Left colon (tissue), 2 donors: ENCODE measurements around the gene MOV10L1. TPM values are rescaled to one million over a fixed set of nuclear protein-coding genes. Genes with fewer than 3 reads are reported as not detected.

Source experiments
- ATAC-seq: fragments of 200-7000 bp; cut with Tn5 transposase; one replicate; pipeline ENCODE4 v1.9.1; 2020; ENCODE audit warnings: mild to moderate bottlenecking, moderate library complexity
- DNase-seq, 2 donors: peaks; one replicate each; pipeline ENCODE4 v3.0.0-alpha.2; 2020
- intact Hi-C, 2 donors: fragments of 100-400 bp; cut with DNase I in 1 of 2; cut with micrococcal nuclease in 1 of 2; formaldehyde crosslinking; loops; one replicate each; pipeline versions ENCODE4 v1.11.2 to v1.14.0; 2022; cut with DNase I, micrococcal nuclease
- total RNA-seq, 2 donors: library from RNA; stranded (reverse); fragmentation: NEBNext Ultra II Directional; extraction: Animal tissue kit (Norgen Biotek cat#: 25700); gene quantifications; one replicate each; pipeline ENCODE4 v1.2.1, GENCODE V29; 2021
- donor health status: DM: no; HTN: no; CAD: no.
- donor health status: DM: yes; HTN: yes; CAD: no.

Gene MOV10L1
- total RNA-seq, 2 donors from 2014 or later: 0.70 TPM; not detected in 1

DNA sequence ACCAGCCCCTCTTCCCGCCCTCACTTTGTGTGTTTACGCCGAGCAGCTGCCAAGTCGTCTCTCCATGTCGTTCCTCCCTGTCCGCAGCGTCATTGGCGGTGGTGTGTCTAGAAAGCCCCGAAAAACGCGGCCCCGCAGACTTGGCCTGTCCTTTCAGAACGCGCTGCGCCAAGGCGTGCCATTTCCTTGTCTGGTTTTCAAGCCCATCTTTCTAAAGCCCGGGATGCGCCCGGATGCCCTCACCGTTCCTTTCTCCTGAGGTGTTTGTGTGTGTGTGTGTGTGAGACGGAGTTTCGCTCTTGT is 557 bp downstream of the MOV10L1 start:
- intact Hi-C loops: no loop called here
- no peak for ATAC-seq
- DNase-seq: no peak

DNA sequence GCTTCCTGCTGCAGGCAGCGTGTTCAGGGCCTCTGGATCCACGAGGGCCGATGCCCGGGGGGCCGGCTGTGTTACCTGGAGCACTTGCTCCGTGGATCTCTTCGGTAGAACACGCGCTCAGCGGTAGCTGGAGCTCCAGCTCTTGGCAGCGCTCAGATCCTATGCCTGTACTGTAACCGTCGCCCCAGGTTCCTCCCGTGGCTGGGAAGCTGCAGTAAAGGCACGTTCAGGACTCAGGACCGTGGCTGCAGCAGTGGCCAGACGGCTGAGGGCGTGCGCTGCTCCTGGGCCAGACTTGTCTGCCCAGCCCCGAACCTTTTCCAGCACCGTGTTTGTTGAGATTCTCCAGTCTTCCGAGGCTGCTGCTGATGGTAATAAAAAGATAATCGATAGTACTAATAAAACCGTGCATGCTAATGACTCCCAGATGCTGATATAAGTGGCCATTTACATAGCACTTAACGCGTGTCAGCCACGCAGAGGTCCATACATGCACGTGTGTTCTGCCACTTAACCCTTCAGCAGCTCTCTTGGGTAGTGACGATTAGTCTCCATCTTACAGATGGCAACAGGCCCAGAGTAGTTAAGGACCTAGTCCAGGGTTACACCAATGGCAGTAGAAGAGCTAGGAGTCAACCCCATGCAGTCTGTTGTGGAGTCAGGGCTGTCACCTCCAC is 1.4 kb downstream of the MOV10L1 start:
- no peak for ATAC-seq
- intact Hi-C loops: no loop called here
- no peak for DNase-seq

DNA sequence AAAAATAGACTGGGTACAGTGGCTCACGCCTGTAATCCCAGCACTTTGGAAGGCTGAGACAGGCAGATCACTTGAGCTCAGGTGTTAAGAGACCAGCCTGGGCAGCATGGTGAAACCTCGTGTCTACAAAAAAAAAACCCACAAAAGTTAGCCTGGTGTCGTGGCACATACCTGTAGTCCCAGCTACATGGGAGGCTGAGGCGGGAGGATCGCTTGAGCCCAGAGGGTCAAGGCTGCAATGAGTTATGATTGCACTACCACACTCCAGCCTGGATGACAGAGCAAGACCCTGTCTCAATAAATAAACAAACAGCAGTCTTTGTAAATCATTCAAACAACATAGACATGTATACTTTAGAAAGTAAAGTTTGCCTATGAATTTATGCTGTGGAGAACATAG is 2.5 kb downstream of the MOV10L1 start:
- intact Hi-C loops: no loop called here
- ATAC-seq (no peak), DNase-seq (no peak)

GRCh38 chr22:50098052-50098451 is 8.2 kb downstream of the MOV10L1 start:
- intact Hi-C loops: no loop called here
- DNase-seq: no peak
- ATAC-seq: no peak

DNA sequence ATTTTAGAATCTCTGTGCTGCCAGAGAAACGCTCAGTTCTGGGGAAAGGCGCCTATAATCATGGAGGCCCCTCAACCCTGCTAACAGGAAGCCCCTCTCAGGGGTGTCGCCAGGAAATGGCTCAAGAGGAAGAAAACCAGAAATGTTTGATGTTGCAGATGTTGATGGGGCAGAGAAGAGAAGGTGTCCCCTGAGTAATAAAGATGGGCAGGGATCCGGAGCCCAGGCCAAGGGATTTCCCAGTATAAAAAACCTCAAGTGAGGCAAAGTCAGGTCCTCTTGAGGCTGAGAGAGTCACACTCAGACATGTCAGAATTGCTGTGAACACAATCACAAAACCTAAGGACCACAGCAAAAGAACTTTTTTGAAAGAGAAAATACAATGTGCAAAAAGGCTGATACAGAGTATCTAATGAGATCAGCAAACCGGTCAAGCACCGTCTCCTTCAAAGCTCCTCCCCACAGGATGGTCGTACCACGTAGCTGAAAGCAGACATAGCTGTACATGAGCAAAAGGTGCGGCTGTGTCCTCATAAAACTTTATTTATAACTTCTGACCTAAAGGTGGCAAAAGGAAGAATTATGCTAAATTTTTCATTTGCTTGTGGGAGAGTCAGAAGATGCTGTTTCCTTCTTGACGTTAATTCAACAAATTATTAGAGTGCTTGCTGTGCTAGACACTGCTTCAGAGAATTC is 12.2 kb downstream of the MOV10L1 start:
- no peak for ATAC-seq
- intact Hi-C loops: no loop called here
- no peak for DNase-seq

- DNase-seq: no peak
- intact Hi-C loops: no loop called here
- peak; percentile 34 for ATAC-seq
These were observed 13.1 kb downstream of the MOV10L1 start for GRCh38 chr22:50102946-50103345.

DNA sequence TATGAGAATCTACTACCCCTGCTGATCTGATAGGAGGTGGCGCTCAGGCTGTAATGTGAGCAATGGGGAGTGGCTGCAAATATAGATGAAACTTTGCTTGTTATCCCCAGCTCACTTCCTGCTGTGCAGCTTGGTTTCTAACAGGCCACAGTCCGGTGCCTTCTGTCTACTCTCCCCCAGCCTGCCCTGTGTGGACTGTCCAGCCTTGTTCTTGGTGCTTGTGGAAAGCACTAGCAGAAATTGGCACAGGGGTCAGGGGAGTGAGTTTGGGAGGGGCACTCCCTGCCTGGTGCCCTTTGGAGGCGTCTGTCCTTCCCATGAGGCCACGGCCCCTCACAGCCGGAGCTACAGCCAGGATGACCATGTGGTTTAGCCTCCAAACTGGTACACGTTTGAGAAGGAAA is 14.3 kb downstream of the MOV10L1 start:
- DNase-seq (no peak), ATAC-seq (peak; percentile 43)
- intact Hi-C loops: no loop called here

GRCh38 chr22:50105208-50106100 is 15.6 kb downstream of the MOV10L1 start:
- ATAC-seq: no peak
- intact Hi-C loops: no loop called here
- no peak for DNase-seq

GRCh38 chr22:50107529-50107928 is 17.7 kb downstream of the MOV10L1 start:
- intact Hi-C loops: no loop called here
- ATAC-seq: no peak
- DNase-seq: no peak

DNA sequence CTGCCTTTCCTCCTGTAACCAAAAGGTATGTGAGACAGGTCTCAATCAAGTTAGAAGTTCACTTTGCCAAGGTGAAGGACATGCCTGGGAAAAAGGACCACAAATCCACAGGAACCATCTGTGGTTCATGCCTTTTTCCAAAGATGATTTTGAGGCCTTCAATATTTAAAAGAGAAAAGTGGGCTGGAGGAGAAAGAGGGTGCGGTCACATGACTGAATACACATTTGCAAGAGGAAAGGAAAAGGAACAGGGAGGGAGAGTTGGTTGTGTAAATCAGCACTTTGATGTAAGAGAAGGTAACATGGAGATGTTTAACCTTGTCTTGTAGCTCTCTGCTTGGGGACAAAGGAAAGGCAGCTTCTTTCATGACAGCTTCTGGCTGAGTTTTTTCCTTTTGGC is 21.2 kb downstream of the MOV10L1 start:
- DNase-seq (no peak), ATAC-seq (no peak)
- intact Hi-C loops: no loop called here

DNA sequence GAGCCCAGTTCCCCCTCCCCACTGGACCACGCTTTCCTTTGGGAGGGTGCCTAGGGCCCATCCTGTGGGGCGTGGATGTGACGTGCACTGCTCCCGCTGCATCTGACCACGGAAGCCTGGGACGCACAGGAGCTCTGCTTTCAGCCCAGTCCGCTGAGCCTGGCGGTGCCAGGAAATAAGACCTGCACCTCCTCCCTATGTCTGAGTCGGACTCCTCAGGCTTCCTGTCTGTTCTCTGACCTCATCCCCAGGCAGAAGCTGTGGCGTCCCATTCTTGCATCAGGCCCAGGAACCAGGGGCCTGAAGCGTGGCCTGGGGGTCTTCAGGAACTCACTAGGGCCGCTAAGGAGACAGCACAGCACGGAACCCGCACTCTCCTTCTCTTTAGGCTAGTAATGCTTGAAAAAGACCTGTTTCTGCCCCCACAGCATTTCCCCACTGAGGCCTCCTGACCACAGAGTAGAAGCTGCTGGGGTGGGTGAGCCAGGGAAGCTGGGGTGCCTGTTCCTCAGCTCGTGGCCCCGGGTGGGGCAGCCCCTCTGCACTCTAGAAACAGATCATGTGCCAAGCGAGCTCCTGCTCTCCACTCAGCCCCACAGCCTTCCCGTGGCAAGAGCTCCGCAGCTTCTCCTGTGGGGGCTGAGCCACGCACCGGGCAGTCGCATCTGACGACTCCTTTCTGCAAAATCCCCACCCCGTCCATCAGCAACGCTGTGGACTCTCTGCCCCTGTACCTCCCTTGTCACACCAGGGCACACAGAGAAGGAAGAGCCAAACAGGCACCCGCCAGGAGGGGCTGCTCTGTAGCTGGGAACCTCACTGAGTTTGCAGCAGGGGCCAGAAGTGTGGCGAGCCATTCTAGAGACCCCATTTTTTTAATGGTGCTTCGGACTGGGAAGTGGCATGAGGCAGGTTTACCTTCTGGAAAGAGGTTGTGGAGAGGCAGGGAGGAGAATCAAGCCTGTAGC is 22.6 kb downstream of the MOV10L1 start:
- no peak for ATAC-seq
- intact Hi-C loops: no loop called here
- no peak for DNase-seq

- intact Hi-C loops: no loop called here
- no peak for DNase-seq
- ATAC-seq: no peak
These were observed 24.6 kb downstream of the MOV10L1 start for GRCh38 chr22:50114221-50115021.

DNA sequence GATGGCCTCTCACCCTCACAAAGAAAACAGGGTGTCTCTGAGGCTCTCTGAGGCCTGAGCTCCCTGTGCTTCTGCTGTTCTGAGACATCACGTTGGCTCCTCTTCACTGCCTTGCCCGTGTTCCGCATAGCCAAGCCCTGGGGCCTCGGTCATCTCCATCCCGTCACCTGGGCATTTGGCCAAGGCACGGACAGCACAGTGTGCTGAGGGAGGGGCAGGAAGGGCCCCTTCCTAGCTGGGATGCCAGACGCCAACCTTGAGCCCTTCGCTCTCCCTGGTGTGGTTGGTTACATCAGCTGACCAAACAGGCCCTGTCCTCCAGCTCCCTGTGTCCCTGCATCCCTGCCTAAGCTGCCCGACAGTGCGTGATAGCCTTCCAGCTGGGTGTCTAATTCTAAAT is 25.9 kb downstream of the MOV10L1 start:
- intact Hi-C loops: no loop called here
- ATAC-seq (no peak), DNase-seq (no peak)

DNA sequence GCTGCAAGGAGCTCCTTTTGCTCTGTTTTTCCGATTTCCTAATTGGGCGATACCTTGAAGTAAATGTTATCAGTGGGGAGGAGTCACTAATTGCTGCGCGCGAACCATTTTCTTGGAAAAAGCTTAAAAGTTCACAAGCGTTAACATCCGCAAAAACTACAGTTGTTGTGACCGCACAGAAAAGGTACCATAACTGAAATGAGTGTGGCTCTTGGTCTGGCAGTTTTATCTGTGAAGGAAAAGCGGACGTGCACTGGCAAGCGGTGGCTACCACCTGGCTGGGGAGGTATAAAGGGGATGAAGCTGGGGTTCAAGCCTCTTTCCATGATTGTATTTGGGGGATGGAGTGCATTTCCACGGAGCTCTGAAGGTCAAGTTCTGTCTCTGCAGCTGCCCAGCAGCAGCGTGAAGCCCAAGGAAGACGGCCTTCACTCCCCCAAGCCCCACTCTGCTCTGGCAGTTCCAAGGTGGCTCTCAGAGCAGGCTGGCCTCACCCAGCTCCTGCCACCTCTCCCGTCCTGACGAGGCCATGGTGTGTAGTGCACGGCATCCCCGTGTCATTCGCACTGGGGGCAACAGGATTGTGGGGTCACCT is 27.5 kb downstream of the MOV10L1 start:
- intact Hi-C loops: no loop called here
- no peak for DNase-seq
- ATAC-seq: no peak

DNA sequence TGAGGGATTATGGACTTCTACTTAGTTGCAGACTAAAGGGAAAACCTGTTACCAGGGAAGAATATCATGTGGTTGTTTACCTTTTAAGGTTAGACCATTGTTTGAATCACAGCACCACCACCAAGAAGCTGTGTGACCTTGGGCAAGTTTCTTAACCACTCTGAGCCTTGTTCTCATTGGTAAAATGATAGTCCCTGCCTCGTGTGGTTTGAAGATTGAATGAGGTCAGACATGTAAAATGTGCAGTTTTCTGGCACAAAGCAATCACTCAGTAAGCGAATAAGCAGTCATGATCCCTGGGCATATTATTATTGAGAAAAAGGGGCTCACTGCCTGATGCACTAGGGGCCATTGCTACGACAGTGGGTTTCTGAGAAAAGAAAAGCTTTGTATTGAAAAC is 28.3 kb downstream of the MOV10L1 start:
- no peak for ATAC-seq
- DNase-seq: no peak
- intact Hi-C loops: no loop called here

DNA sequence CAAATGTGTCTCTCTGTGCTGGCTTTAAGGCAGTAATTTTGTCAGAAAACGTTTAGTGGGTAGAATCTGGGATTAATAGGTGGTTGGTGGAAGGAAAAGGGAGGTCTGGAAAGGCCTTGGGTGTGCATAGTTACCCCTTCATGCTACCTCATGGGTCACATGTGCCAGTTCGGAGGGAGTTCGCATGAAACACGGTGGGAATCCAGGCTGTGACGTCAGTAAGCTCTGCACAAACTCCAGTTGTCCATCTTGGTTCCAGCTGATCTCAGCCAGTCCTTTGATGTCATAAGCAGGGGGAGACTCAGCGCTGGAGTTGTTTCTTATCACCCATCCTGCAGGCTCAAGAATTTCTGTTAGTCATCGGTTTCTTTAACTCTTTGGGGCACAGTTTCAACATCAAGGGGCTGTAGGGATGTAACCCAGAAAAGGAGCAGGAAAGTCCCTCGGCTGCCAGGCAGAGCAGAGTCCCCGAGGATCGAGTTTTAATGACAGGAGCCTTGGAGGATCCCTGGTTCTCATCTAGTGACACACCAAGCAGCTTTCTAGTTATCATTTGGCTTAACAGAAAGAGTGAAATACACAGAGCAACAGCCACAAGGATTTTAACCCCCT is 28.9 kb downstream of the MOV10L1 start:
- DNase-seq: no peak
- ATAC-seq: no peak
- intact Hi-C loops: no loop called here

- intact Hi-C loops: no loop called here
- DNase-seq (no peak), ATAC-seq (no peak)
These were observed 29.5 kb downstream of the MOV10L1 start for GRCh38 chr22:50119169-50119767.
